Psoas muscle (tissue), 8 donors: Measurements from ENCODE around the gene HIBADH. TPM values are rescaled to one million over a fixed set of nuclear protein-coding genes. Genes with fewer than 3 reads are reported as not detected.

Experiments
- ATAC-seq, 4 donors: fragments of 200-7000 bp; cut with Tn5 transposase; one replicate each; pipeline ENCODE4 v1.9.1; 2020; ENCODE audit warnings: moderate library complexity in 3 of 4, mild to moderate bottlenecking in 2 of 4
- DNase-seq, 2 donors: peaks; one replicate each; pipeline ENCODE4 v3.0.0-alpha.2; 2020
- H3K27ac ChIP-seq: fragments of 200-600 bp; one replicate; pipeline ENCODE4 v1.8.0; 2022
- H3K27me3 ChIP-seq, 3 donors: fragments of 200-600 bp in 1 of 3; one replicate each; pipeline versions ENCODE4 v1.6.1 to v1.8.0; 2013 to 2022; ENCODE audit warnings: low read length in 2 of 3, mild to moderate bottlenecking in 2 of 3, moderate library complexity in 1 of 3; ENCODE audit not compliant: insufficient read depth in 3 of 3
- H3K36me3 ChIP-seq, 2 donors: fragments of 200-600 bp in 1 of 2; one replicate each; pipeline versions ENCODE4 v1.6.1 to v1.8.0; 2013 to 2022; ENCODE audit warnings: low read depth in 1 of 2, mild to moderate bottlenecking in 1 of 2, moderate library complexity in 1 of 2; ENCODE audit not compliant: insufficient read depth in 1 of 2
- H3K4me1 ChIP-seq: fragments of 200-600 bp; one replicate; pipeline ENCODE4 v1.8.0; 2022
- H3K4me3 ChIP-seq: fragments of 200-600 bp; one replicate; pipeline ENCODE4 v1.8.0; 2022; ENCODE audit warnings: mild to moderate bottlenecking
- H3K9me3 ChIP-seq: fragments of 200-600 bp; one replicate; pipeline ENCODE4 v1.8.0; 2022
- WGBS, 3 donors: extraction: QIAGEN DNeasy Blood & Tissue Kit; methylation state at CpG; one replicate each; pipeline versions ENCODE4 v1.1.6 to v1.1.7; 2013; 5-methylcytosine and 5-hydroxymethylcytosine counted together
- intact Hi-C, 2 donors: fragments of 100-400 bp; cut with DNase I; formaldehyde crosslinking; loops; one replicate each; pipeline versions ENCODE4 v1.11.0 to v1.14.2; 2022
- polyA plus RNA-seq, 3 donors: library from polyadenylated mRNA; stranded (reverse); fragments of 200-250 nt; gene quantifications; one replicate each; pipeline ENCODE4 v1.2.3, GENCODE V29; 2013
- total RNA-seq, 4 donors: library from RNA; stranded (reverse); fragmentation: NEBNext Ultra II Directional in 2 of 4; extraction: Animal tissue kit (Norgen Biotek cat#: 25700) in 2 of 4; gene quantifications; one replicate each; pipeline versions ENCODE4 v1.2.1 to v1.2.4, GENCODE V29; 2021 to 2023
- TF ChIP-seq, protein P1 (sequence below): fragments of 200-600 bp; IDR thresholded peaks from one replicate; pipeline ENCODE4 v1.8.0; 2022; ENCODE audit warnings: antibody characterized with exemption
- donor health status: healthy with polysubstance abuse.
- donor health status: DM: no; HTN: no; CAD: no; lungs with moderate emphysema.
- donor health status: Bipolar disorder and iron deficiency.
- donor health status: healthy.
- donor health status: DM: yes; HTN: yes; CAD: no.
- donor health status: DM: no; HTN: no; CAD: no.
- donor health status: DM: no; HTN: no; CAD: no.
- donor health status: DM: yes; HTN: yes; CAD: no.

Gene HIBADH
- total and polyA plus RNA-seq, 7 donors = 25.2 to 67.7 (median 44.5) TPM

DNA sequence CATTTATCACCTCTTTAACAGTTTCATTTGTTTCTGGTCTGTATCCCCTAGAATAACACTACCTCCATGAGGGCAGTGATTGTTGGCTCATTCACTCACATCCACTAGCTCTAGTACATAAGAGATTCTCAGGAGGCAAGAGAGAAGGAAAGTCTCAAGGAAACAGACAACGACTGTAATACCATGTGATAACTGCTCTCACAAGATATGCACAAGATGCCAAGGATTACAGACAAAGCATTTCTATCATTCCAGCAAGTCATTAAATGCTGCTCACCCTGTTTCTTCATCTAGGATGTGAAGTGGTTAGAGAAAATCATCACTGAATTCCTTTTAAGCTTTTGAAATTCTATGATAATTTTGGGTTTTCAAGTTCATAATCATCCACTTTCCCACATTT is 115.3 kb downstream of the HIBADH start:
- WGBS, 3 donors = 13 to 25% (median 15%) methylated on average over 1 of the region's 1 CpG

DNA sequence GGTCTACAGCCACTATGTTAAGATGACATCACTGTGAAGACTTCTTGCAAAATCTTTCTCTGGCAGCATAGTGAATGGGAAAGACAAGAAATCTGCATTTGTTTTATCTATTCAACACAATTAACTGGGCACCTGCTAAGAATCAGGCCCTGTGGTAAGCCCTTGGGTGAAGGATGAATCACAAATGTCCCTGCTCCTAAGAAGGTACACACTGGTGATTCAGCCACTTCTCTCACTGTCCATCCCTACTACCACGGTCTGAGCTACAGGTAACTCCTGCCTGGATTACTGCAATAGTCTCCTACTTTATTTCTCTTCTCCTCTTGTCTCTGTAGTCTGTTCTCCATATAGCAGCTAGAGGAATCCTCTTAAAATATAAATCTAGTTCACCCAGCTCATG is 116.1 kb downstream of the HIBADH start:
- no peak for DNase-seq
- Histone ChIP-seq H3K27me3 (no peaks in the 10 kb centered on the region), H3K4me3 (no peak overlapping the region), H3K27ac (no peak overlapping the region), H3K36me3 (peaks cover 0 to 17% of the 10 kb centered on the region in 2 donors), H3K9me3 (no peaks in the 10 kb centered on the region), H3K4me1 (no peaks in the 10 kb centered on the region)
- TF ChIP-seq, protein P1, sequence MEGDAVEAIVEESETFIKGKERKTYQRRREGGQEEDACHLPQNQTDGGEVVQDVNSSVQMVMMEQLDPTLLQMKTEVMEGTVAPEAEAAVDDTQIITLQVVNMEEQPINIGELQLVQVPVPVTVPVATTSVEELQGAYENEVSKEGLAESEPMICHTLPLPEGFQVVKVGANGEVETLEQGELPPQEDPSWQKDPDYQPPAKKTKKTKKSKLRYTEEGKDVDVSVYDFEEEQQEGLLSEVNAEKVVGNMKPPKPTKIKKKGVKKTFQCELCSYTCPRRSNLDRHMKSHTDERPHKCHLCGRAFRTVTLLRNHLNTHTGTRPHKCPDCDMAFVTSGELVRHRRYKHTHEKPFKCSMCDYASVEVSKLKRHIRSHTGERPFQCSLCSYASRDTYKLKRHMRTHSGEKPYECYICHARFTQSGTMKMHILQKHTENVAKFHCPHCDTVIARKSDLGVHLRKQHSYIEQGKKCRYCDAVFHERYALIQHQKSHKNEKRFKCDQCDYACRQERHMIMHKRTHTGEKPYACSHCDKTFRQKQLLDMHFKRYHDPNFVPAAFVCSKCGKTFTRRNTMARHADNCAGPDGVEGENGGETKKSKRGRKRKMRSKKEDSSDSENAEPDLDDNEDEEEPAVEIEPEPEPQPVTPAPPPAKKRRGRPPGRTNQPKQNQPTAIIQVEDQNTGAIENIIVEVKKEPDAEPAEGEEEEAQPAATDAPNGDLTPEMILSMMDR = no peak
- ATAC-seq = no peak
- intact Hi-C loops = no loop called here
- 92 to 96% (median 95%) methylated on average over 1 of the region's 1 CpG for WGBS, 3 donors

More for the DNA sequence above, 115.3 kb downstream of the HIBADH start:
- Histone ChIP-seq H3K36me3 (peaks cover 0 to 11% of the 10 kb centered on the region in 2 donors), H3K4me3 (no peak overlapping the region), H3K27me3 (no peaks in the 10 kb centered on the region), H3K4me1 (no peaks in the 10 kb centered on the region), H3K9me3 (no peaks in the 10 kb centered on the region), H3K27ac (no peak overlapping the region)
- ATAC-seq (no peak), DNase-seq (no peak)
- intact Hi-C loops = no loop called here
- TF ChIP-seq, protein P1 = no peak

GRCh38 chr7:27535795-27536194 is 126.9 kb downstream of the HIBADH start:
- Histone ChIP-seq H3K27me3 (no peaks in the 10 kb centered on the region), H3K27ac (no peak overlapping the region), H3K36me3 (peaks cover 0 to 34% of the 10 kb centered on the region in 2 donors), H3K4me3 (no peak overlapping the region), H3K9me3 (no peaks in the 10 kb centered on the region), H3K4me1 (no peaks in the 10 kb centered on the region)
- TF ChIP-seq, protein P1 = no peak
- WGBS, 3 donors = 86 to 94% (median 91%) methylated on average over 4 of the region's 4 CpGs
- DNase-seq = no peak
- intact Hi-C loops = no loop called here
- ATAC-seq = no peak

DNA sequence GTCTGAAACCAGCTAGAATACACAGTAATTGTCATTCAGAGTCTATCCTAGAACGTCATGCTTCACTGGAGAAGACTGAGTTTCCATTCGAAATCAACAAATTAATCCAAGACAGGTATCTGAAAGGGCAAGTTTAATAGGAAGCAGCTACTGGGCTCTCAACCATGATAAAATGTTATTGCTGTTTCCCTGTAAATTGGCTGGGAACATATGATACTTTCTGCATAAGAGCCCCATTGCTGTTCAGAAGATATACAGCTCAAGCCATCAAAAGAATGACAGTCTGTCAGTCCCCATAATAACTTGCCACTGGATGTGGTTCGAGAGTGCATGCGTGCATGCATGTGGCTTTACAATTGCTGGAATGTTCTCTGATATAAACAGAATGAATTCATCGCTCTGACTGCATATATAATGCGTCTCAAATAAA is 129.0 kb downstream of the HIBADH start:
- Histone ChIP-seq H3K4me1 (no peaks in the 10 kb centered on the region), H3K36me3 (peaks cover 0 to 35% of the 10 kb centered on the region in 2 donors), H3K4me3 (no peak overlapping the region), H3K27me3 (no peaks in the 10 kb centered on the region), H3K27ac (no peak overlapping the region), H3K9me3 (no peaks in the 10 kb centered on the region)
- DNase-seq = no peak
- TF ChIP-seq, protein P1 = no peak
- WGBS, 3 donors = 90 to 91% (median 91%) methylated on average over 6 of the region's 6 CpGs
- intact Hi-C loops = no loop called here
- ATAC-seq = no peak

DNA sequence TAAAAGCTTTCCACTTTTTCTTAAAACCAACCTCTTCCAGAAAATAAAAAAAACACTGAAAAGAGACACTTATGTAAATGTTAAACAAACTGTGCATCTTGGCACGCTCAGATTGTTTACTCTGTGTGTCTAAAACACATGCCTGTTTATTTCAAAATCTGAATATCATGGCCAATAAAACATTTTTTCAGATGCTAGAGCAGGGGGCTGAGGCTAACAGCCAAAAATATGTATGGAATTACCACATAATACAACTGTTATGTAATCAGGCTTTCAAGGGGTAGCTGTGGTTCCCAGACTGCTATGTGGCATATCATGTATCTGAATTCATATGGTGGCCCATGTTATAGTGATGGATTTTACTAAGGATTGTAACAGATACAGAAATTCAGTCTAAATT is 130.4 kb downstream of the HIBADH start:
- intact Hi-C loops = no loop called here
- TF ChIP-seq, protein P1 = no peak
- DNase-seq = no peak
- ATAC-seq = no peak
- Histone ChIP-seq H3K27ac (no peak overlapping the region), H3K27me3 (no peaks in the 10 kb centered on the region), H3K4me3 (no peak overlapping the region), H3K36me3 (peaks cover 0 to 26% of the 10 kb centered on the region in 2 donors), H3K4me1 (no peaks in the 10 kb centered on the region), H3K9me3 (no peaks in the 10 kb centered on the region)
- 82% methylated on average over 1 of the region's 1 CpG for WGBS, 3 donors
